SK-N-SH (cell line): ENCODE measurements around the gene USP16.

ENCODE experiments used
- RFX5 ChIP-seq: IDR thresholded peaks from 2 replicates; pipeline ENCODE4 v1.6.1; 2012; ENCODE audit warnings: mild to moderate bottlenecking, improper control_type of control experiment, low read length
- YY1 ChIP-seq: IDR thresholded peaks from 2 replicates; pipeline ENCODE4 v1.4.0; 2012; ENCODE audit warnings: low read depth, mild to moderate bottlenecking
- TF ChIP-seq, protein P1 (sequence below): fragments of 200-600 bp; sonication (generic); IDR thresholded peaks from 2 replicates; pipeline ENCODE4 v1.6.1; 2017; ENCODE audit warnings: antibody characterized with exemption, mild to moderate bottlenecking, moderate library complexity

DNA sequence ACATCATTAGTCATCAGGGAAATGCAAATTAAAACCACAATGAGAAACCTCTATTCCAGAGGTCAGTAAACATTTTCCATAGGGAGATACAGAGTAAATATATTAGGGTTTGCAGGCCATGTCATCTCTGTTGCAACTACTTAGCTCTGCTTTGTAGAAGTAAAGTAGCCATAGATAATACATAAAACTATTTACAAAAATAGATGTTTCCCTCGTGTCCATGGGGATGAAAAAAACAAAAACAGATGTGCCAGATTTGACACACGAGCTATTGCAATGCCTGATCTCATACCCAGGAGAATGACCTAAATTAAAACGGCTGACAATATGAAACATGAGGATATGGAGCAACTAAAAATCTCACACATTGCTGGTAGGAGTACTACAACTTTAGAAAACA is 49.1 kb upstream of the USP16 start:
- TF ChIP-seq RFX5: no peak
- no peak for TF ChIP-seq YY1
- TF ChIP-seq, protein P1, sequence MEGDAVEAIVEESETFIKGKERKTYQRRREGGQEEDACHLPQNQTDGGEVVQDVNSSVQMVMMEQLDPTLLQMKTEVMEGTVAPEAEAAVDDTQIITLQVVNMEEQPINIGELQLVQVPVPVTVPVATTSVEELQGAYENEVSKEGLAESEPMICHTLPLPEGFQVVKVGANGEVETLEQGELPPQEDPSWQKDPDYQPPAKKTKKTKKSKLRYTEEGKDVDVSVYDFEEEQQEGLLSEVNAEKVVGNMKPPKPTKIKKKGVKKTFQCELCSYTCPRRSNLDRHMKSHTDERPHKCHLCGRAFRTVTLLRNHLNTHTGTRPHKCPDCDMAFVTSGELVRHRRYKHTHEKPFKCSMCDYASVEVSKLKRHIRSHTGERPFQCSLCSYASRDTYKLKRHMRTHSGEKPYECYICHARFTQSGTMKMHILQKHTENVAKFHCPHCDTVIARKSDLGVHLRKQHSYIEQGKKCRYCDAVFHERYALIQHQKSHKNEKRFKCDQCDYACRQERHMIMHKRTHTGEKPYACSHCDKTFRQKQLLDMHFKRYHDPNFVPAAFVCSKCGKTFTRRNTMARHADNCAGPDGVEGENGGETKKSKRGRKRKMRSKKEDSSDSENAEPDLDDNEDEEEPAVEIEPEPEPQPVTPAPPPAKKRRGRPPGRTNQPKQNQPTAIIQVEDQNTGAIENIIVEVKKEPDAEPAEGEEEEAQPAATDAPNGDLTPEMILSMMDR: no peak
